GM21737 (cell line): Measurements from ENCODE around the gene ZNF580.
A peak's percentile ranks its signal among the peaks of the same experiment; 100 is the strongest.

ENCODE experiments used
- ATAC-seq: cut with Tn5 transposase; IDR thresholded peaks from one replicate; pipeline ENCODE4 v1.9.1; 2021; ENCODE audit warnings: mild to moderate bottlenecking, moderate library complexity; ENCODE audit not compliant: unreplicated experiment

Gene ZNF580

DNA sequence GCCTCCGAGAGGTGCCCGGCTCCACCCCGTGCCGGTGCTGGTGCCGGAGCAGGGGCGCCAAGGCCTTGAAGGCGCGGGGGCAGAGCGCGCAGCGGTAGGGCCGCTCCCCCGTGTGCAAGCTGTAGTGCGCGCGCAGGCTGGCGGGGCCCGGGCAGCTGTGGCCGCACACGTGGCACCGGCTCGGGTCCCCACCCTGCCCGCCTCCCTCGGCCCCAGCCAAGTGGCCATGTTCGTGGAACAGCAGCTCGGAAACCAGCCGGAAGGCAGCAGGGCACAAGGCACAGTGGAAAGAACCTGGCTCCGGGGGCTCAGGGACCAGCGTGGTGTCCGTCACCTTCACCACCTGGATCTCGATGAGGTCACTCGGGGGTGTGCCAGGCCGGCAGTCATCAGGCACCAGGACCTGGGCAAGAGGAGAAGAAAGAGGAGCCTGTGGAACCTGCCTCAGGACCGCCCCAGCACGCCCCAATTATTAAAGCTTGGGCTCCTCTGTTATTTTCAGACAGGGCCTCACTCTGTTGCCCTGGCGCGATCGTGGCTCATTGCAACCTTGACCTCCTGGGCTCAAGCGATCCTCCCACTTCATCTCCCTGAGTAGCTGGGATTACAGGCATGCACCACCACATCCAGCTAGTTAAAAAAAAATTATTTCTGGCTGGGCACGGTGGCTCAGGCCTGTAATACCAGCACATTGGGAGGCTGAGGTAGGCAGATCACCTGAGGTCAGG lies 18.4 kb upstream of the ZNF580 start:
- ATAC-seq: no peak

DNA sequence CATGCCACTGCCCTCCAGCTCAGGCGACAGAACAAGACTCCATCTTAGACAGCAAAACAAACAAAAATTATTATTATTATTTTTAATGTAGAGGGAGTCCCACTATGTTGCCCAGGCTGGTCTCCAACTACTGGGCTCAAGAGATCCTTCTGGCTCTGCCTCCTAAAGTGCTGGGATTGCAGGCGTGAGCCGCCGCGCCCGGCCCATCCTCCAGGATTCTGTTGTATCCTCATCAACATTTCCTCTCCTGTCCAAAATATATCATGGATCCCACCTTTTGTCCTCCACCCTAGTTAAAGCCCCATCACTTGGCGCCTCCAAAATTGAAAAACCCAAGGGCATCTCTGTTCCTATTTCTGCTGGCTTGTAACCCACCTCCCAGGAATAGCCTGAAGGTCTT lies 17.7 kb upstream of the ZNF580 start:
- ATAC-seq: no peak

DNA sequence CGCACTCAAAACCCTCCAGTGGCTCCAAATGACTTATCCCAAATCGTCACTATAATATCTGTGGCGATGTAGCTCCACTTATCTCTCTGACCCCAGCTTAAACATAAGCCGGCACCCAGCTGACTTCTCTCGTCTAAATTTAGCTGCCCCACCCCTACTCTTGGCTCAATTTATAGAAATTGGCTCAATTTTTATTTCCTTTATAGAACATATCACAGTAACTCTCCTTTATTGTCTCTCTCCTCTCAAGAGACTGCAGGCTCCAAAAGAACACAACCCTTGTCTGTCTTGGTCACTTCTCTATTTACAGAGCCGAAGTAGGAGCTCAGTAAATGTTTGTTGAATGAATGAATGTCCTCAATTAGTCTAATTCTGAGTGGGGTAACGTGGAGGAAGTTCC lies 17.2 kb upstream of the ZNF580 start:
- no peak for ATAC-seq

DNA sequence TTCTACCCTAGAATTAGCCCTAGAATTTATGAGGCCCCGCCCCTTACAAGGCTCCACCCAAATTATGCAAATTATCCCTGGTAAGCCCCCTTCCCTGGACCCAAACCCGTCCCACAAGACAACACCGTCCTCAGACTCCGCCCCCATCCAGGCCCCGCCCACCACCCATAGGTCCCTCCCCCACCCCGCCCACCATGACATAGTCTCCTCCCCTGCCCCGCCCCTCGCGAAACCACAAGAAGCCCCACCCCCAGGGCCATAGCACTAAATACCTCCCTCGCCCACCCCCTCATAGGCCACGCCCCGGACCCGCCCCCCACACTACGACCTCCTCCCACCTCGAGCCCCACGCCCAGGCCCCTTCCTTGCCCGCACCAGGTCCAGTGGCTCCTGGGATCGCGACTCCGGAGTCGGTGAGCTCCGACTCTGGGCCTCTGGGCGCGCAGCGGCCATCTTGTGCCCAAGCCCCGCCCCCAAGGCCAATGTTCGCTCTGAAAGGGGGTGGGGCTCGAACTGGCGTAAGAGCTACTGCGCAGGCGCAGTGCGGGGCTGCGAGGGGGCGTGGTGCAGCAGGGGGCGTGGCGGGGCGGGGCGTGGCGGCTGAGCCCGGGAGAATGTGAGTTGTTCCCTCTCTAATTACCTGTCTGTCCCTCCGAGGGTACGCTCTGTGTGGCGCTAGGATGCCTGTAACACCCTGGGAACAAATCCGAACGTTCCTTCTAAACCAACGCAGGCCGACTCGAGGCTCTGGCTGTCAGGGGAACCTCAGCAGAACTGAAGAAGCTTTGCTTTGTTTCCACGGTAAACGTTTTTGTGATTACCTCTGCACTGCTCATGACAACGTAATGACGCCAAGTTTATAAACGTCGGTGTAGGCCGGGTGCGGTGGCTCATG lies 16.4 kb upstream of the ZNF580 start, which contains the start of gene ZNF784:
Gene ZNF784 (minus strand): TSS at position 458 of the 895 bp plus-strand sequence. CDS start 5 bp downstream, at position 453.
- ATAC-seq: peak; percentile 49

DNA sequence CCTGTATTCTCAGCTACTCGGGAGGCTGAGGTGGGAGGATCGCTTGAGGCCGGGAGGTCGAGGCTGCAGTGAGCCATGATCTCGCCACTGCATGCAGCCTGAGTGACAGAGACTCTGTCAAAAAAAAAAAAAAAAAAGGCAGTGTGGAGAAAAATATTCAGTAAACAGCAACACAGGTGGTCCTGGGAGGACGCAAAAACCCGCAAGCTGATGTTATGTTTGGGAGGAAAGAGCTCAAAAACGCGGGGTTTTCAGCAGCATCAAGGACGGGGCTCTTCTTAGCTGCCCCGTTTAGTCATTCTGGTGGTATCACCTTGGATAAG lies 15.8 kb upstream of the ZNF580 start:
- no peak for ATAC-seq

DNA sequence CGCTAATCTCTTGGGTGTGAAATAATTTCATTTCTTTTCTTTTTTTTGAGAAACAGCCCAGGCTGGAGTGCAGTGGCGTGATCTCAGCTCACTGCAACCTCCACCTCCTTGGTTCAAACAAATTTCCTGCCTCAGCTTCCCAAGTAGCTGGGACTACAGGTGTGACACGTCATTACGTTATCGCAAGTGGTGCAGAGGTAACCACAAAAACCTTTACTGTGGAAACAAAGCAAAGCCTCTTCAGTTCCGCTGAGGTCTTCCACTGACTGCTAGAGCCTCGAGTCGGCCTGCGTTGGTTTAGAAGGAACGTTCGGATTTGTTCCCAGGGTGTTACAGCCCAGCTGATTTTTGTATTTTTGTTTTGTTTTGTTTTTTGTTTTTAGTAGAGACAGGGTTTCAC lies 14.5 kb upstream of the ZNF580 start:
- no peak for ATAC-seq

DNA sequence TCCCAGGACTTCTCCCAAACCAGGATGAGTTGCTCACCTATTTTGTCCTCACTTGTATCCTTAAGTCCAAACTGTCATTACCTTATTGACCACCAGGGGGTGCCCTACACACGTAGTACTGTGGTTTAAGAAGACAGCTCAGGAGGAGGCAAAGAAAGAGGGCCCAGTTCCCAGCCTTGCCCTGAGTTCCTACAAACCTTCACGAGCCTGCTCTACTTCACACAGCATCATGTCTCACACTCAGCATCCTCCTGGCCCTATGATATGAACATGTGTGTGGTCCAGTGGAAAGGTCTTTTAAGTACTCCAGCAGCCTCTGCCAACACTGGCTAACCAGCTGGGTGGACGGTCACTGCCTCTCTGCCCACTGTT lies 8.4 kb upstream of the ZNF580 start:
- no peak for ATAC-seq

DNA sequence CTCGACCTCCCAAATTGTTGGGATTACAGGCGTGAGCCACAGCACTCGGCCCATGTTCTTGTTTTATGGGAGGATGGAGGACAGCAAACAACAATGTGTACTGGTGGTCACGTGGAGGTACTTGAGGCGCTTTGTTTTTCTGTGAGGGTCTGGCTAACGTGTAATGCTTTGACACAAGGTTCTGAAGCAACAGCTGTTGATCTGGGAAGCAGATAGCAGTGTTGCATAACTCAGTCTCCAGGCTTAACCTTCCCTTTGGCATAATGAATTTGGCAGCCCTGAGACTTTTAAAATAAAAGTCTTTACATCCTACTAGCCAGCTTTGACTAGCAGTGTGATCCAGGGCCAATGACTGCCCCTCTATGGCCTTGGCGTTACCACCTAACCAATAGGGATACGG lies 6.9 kb upstream of the ZNF580 start:
- ATAC-seq: no peak

DNA sequence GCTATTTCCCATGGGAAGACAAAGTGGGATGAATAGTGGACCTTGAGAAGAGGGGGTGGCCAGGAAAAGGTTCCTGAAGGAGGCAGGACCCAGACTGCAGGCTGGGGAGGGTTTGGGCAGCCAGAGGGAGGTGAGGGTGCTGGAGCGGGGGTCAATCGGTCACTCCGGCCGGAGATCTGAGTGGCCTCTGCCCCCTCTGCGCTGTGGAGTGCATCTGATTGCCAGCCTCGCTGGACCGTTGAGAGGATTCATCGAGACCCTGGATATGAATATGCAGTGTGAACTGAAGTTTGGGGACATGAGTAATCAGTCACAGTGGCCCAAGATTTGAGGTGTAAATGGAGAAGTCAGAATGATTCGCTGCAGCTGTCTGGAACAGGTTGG lies 5.5 kb upstream of the ZNF580 start:
- no peak for ATAC-seq

DNA sequence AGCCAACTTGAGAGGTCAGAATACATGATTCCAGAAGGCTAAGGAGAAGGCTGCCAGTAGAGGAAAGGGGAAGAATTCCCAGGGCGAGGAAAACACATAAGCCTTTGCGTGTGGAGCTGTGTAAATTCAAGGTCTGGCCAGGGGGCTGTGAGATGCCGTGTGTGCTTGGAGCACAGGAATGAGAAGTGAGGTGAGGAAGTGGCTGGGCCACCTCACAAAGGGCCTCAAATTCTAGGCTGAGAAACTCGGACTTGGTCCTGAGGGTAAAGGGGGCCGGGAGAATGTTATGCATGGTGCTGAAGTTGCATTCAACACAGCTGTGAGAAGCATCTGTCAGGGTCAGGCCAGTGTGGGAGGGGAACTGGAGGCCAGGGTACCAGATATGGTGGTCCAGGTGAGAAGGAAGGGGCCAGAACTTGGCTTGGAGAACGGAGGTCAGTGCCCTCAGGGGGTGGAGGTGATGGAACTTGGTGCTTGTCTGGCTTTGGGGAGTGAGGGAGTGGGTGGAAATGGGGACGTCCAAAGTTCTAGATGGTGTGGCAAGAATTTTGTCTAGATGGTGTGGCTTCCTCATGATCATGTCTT lies 4.9 kb upstream of the ZNF580 start:
- ATAC-seq: no peak

DNA sequence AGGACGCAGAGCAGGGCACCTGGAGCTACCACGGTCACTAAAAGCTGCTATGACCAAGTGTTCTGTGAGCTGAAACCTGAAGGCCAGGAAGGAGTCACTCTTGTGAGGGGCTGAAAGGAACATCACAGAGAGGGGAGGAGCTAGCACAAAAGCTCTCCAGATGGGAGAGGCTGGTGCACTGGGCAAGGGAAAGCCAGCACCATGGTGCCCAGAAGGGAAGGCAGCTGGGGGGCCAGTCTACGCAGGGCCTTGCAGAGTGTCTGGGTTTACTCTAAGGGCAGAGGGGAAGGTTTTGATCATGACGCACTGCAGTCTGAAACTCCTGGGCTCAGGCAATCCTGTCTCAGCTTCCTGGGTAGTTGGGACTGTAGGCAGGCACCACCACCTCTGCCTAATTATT lies 4.1 kb upstream of the ZNF580 start:
- ATAC-seq: no peak

DNA sequence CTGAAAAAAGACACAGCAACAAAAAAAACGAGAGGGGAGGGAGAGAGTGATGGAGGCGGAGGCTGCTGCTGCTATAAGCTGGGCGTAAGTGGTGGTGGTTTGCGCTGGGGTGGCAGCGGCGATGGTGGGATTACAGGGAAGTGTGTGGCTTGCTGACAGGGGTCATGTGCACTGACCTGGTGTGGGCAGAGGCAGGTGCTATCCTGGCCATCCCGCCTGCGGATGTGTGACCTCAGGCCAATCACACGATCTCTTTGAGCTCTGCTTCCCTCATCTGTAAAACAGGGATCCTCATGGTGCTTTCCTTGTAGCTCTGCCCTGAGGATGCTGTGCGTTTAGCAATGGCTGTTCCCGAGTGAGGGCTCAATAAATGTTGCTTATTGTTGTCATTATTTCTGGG lies 3.3 kb upstream of the ZNF580 start:
- ATAC-seq: no peak

DNA sequence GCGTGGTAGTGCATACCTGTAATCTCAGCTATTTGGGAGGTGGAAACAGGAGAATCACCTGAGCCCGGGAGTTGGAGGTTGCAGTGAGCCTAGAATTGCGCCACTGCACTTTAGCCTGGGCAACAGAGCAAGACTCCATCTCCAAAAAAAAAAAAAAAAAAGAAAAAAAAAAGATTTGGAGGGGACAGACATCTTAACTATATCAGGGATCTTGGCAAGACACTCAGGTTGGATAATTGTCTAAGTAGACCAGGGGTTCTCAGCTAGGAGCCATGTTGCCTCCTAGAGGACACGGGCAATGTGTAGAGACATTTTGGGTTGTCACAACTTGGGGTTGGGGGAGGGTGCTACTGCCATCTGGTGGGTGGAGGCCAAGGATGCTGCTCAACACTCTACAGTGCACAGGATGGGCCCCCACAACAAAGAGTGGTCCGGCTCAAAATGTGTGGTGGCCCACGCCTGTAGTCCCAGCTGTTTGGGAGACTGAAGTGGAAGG lies 1.9 kb upstream of the ZNF580 start:
- no peak for ATAC-seq

DNA sequence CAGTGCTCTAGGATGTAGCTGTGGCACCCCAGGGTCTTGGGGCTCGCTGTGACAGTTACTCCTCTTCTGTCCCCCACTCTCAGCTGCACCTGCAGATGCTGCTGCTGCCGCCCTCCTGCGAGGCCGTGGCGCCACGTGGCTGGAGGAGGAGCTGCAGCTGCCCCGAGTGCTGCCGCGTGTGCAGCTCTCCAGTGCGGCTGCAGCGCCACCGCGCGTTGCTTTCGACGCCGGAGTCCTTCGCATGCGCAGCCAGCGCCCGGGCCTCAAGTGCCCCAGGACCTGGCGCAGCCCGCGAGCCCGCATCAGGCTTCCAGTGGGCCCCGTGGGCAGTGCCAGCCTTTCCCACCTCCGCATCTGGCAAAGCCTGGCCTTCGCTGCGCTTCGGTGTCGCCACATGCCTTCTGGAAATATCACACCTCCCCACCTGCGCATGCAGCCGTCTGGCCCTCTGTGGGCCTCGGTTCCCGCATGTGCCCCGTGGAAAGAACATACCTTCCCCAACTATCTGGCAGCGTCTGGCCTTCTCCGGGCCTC lies 692 bp upstream of the ZNF580 start:
- ATAC-seq: no peak

DNA sequence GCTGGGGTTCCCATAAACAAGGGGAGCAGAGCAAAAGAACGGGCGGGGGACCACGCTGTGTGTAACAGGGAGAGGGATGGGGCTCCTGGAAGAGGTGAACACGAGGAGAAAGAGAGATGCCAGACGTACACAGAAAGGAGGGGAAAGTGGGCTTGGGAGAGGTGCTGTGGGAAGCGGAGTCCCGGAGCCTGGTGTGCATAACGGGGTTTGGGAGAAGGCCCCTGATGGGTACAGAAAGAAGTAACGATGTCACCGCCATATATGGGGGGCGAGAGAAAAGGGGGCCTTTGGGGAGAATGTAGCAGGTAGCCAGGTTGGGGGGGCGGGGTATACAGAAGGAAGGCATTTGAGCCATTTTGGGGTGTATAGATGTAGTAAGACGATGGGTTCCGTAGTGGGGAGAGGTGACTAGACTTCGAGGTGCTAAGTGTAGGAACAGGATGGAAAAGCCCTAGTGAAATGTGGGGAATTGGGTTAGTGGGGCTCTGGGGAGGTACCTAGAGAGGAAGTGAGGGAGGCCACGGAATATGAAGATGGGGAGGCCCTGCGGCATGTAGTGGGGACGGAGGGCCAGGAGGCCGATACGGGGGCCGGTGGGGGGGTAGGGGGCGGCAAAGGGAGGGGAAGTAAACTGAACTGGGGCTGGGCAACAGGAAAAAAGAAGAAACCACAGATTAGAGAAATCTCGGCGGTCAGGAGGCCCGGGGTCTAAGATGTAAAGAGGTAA lies 787 bp downstream of the ZNF580 start:
- ATAC-seq: no peak

DNA sequence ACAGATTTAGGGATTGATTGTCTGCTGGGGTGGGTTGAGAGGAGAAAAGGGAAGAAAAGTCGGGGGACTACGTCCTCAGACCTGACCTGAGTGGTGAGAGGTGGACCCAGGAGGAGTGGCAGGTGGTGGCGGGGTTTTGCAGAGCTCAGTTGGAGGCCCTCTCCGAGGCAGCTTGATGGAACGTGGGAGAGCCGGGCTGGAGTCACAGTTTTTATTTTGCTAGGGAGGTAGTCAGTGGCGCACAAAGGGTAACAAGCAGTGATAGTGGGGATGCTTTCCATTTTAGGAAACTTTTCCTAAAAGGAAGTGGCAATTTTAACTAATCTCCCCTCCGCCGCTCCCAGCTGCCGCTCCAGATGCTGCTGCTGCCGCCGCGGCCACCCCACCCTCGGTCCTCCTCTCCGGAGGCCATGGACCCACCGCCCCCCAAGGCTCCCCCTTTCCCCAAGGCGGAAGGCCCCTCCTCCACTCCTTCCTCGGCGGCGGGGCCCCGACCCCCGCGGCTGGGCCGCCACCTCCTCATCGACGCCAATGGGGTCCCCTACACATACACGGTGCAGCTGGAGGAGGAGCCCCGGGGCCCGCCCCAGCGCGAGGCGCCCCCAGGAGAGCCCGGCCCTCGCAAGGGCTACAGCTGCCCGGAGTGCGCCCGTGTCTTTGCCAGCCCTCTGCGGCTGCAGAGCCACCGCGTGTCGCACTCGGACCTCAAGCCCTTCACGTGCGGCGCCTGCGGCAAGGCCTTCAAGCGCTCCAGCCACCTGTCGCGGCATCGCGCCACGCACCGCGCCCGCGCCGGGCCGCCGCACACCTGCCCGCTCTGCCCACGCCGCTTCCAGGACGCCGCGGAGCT lies 1.6 kb downstream of the ZNF580 start:
- no peak for ATAC-seq

DNA sequence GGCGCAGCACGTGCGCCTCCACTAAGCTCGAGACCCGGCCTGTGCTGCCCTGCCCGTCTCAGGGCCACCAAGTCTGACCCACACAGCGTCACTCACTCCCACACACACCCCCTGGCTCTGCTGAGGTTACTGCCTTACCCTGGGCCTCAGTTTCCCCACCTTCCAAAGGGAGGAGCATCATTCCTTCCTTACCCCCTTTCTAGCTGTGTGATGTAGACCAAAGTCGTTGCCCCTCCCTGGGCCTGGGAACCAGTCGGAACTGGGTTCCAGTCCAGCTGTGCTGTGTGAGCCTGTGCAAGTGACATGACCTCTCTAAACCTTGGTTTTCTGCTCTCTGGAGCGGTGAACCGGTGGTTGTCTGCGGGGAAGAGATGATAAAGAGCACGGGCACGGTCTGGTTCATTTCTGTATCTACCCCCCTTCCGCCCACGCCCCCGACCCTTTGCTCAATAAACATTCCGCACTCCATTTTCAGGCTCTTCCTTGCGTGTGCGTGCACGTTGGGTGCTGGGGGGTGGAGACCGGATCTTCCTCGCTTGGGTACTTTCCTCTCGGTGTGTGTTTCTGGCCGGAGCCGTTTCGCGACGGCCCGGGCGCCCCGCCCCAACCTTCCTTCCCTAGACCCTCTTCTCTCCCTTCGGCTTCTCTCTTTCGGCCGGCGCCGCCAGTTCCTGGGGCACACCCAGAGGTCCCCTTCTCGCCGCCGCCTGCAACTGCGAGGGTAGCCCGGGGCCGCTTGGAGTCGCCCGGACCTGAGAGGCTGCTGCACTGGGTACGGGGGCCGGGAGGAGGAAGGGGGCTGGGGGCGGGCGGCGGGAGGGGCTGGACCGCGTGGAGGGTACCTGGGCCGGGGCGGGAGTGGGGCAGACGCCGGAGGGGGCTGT lies 2.4 kb downstream of the ZNF580 start, which contains the start of gene ZNF581:
Gene ZNF581 (plus strand): TSS at position 647 of the 884 bp plus-strand sequence. CDS start 923 bp downstream, outside the sequence.
- ATAC-seq: no peak

DNA sequence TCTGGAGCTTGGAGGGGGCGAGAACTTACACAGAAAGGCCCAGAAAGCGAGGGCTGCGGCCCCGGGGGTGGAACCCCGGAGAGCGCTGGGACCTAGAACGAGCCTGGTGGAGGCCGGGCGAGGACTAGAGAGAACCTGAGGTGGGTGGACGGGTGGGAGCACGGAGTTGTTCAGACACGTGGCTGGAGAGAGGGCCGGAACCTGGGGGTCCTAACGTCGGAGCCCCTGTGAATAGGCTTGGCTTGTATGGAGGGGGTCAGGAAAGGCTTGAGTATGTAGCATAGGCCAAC lies 3.0 kb downstream of the ZNF580 start:
- no peak for ATAC-seq

DNA sequence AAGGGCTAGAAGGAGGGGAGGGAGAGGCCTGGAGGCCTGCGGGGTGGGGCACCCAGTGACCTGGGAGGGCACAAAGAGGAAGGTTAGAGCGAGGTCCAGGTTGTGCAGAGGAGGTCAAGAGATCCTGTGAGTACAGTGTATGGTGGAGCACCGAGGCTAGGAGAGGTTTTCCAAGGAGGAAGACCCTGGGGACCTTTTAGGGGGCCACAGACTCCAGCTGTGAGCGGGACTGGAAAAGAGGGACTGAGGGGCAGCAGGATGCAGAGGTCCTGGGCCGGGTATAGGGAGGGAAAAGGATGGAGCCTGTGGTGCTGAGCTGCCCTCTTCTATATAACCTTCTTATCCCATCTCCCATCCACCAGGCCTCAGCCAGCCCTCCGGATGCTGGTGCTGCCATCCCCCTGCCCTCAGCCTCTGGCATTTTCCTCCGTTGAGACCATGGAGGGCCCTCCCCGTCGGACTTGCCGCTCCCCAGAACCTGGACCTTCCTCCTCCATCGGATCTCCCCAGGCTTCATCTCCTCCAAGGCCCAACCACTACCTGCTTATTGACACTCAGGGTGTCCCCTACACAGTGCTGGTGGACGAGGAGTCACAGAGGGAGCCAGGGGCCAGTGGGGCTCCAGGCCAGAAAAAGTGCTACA lies 3.5 kb downstream of the ZNF580 start:
- no peak for ATAC-seq
